Colonic mucosa (tissue), 4 donors: ENCODE results near the gene KCNC3. TPM values are rescaled to one million over a fixed set of nuclear protein-coding genes. Genes with fewer than 3 reads are reported as not detected.

ENCODE experiments used
- DNase-seq: peaks from one replicate; pipeline ENCODE4 v3.0.0-alpha.2; 2020
- H3K27ac ChIP-seq: fragments of 200-600 bp; one replicate; pipeline ENCODE4 v1.8.0; 2021
- H3K27me3 ChIP-seq: fragments of 200-600 bp; one replicate; pipeline ENCODE4 v1.8.0; 2021
- H3K36me3 ChIP-seq: fragments of 200-600 bp; one replicate; pipeline ENCODE4 v1.8.0; 2021
- H3K4me1 ChIP-seq: fragments of 200-600 bp; one replicate; pipeline ENCODE4 v1.8.0; 2021; ENCODE audit warnings: mild to moderate bottlenecking
- H3K4me3 ChIP-seq: fragments of 200-600 bp; one replicate; pipeline ENCODE4 v1.8.0; 2021
- H3K9ac ChIP-seq, 2 donors: one replicate each; pipeline ENCODE4 v1.7.0; 2013; ENCODE audit warnings: control low read depth in 2 of 2, low read depth in 2 of 2, low read length in 2 of 2
- H3K9me3 ChIP-seq: fragments of 200-600 bp; one replicate; pipeline ENCODE4 v1.8.0; 2021
- intact Hi-C: fragments of 100-400 bp; cut with DNase I; formaldehyde crosslinking; loops from one replicate; pipeline ENCODE4 v1.14.1; 2022
- total RNA-seq, 2 donors: library from RNA; stranded (reverse); fragmentation: NEBNext Ultra II Directional in 1 of 2; extraction: Animal tissue kit (Norgen Biotek cat#: 25700) in 1 of 2; gene quantifications; one replicate each; pipeline ENCODE4 v1.2.1, GENCODE V29; 2021
- TF ChIP-seq, protein P1 (sequence below): fragments of 200-600 bp; IDR thresholded peaks from one replicate; pipeline ENCODE4 v1.8.0; 2022; ENCODE audit warnings: antibody characterized with exemption, mild to moderate bottlenecking
- donor health status: healthy.
- donor health status: DM: no; HTN: no; CAD: no.
- donor health status: DM: no; HTN: no; CAD: no.

The KCNC3 gene
- total RNA-seq, 2 donors from 2014 or later, result 0.61 to 1.0 TPM

DNA sequence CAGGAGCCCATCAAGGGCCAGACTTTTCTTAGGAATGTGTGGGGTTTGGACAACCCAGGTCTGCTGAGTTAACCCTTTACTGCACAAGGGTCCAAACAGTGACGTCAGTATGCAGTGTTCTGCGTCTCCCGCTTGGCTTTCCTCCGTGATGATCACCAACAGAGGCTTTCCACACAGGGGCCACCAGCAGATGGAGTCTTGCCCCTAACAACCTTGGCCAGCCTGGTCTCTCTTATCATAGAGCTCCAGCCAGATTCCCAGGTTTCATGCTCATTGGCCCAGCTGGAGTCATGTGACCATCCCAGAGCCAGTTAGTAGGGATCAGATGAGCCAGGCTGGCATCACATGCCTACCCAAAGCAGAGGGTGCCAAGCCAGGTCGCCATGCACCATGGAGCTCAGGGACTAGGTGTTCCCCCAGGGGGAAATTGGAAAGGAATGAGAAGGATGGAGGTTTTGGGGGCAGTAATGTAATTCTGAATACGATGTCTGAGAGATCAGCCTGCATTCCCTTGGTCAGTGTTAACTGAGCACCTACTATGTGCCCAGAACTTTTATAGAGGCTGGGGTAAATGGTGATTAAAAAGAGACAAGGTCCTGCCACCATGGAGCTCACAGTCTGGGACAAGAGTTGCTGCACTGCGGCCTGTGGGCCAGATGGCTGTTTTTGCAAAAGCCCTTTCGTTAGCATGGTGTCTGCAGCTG is 64.5 kb downstream of the KCNC3 start:
- Histone ChIP-seq H3K4me3 (no peak overlapping the region), H3K4me1 (no peaks in the 10 kb centered on the region), H3K9me3 (no peaks in the 10 kb centered on the region), H3K36me3 (peaks cover 5% of the 10 kb centered on the region), H3K27me3 (no peaks in the 10 kb centered on the region), H3K27ac (no peak overlapping the region), H3K9ac (no peak overlapping the region)
- intact Hi-C loops, result no loop called here
- TF ChIP-seq, protein P1, sequence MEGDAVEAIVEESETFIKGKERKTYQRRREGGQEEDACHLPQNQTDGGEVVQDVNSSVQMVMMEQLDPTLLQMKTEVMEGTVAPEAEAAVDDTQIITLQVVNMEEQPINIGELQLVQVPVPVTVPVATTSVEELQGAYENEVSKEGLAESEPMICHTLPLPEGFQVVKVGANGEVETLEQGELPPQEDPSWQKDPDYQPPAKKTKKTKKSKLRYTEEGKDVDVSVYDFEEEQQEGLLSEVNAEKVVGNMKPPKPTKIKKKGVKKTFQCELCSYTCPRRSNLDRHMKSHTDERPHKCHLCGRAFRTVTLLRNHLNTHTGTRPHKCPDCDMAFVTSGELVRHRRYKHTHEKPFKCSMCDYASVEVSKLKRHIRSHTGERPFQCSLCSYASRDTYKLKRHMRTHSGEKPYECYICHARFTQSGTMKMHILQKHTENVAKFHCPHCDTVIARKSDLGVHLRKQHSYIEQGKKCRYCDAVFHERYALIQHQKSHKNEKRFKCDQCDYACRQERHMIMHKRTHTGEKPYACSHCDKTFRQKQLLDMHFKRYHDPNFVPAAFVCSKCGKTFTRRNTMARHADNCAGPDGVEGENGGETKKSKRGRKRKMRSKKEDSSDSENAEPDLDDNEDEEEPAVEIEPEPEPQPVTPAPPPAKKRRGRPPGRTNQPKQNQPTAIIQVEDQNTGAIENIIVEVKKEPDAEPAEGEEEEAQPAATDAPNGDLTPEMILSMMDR, result no peak
- no peak for DNase-seq

DNA sequence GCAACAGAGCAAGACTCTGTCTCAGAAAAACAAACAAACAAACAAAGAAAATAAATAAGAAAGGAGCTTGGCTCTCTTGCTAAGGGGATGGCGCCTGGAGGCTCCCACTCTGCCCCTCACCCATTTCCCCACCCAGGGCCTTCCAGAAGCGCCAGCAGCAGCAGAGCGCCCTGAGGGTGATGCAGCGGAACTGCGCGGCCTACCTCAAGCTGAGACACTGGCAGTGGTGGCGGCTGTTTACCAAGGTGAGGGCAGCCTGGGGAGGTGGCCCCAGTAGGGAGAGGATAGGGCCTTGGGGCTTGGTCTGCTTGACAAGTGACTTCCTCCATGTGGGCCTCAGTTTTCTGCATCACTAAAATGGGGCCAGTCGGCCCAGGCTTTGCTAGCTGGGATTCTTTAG is 66.0 kb downstream of the KCNC3 start:
- intact Hi-C loops, result no loop called here

More for the DNA sequence above, 66.0 kb downstream of the KCNC3 start:
- H3K9ac ChIP-seq, result no peak overlapping the region
- no peaks in the 10 kb centered on the region for H3K27me3 ChIP-seq
- no peak overlapping the region for H3K27ac ChIP-seq
- TF ChIP-seq, protein P1, result no peak
- DNase-seq, result no peak
- H3K9me3 ChIP-seq, result no peaks in the 10 kb centered on the region
- H3K4me1 ChIP-seq, result no peaks in the 10 kb centered on the region
- H3K4me3 ChIP-seq, result no peak overlapping the region
- H3K36me3 ChIP-seq, result peaks cover 5% of the 10 kb centered on the region

Other genes starting within 250 kb of the KCNC3 start
- gene IZUMO2, start 166.1 kb downstream of the KCNC3 start, total RNA-seq, result under 1 TPM in 1 of 2 donors, not detected in 1; 0.49 TPM
- gene MYH14, start 125.8 kb downstream of the KCNC3 start, total RNA-seq, result 100 to 1,000 TPM; 506 to 509 TPM
- gene NAPSA, start 36.3 kb upstream of the KCNC3 start, total RNA-seq, result 1 to 10 TPM; 1.9 to 6.1 TPM
- 10 to 100 TPM; 57.9 to 60.0 TPM for gene NR1H2, start 47.1 kb upstream of the KCNC3 start, total RNA-seq
- gene POLD1, start 55.0 kb upstream of the KCNC3 start, total RNA-seq, result 10 to 100 TPM; 26.2 to 76.3 TPM
- gene SPIB, start 89.6 kb upstream of the KCNC3 start, total RNA-seq, result 10 to 100 TPM; 32.5 to 46.0 TPM
- gene MYBPC2, start 103.5 kb upstream of the KCNC3 start, total RNA-seq, result not detected
- gene EMC10, start 147.1 kb upstream of the KCNC3 start, total RNA-seq, result 100 to 1,000 TPM; 112 to 163 TPM
- gene GARIN5A, start 147.5 kb upstream of the KCNC3 start, total RNA-seq, result 1 to 10 TPM; 2.1 to 4.4 TPM
- gene JOSD2, start 181.8 kb upstream of the KCNC3 start, total RNA-seq, result 10 to 100 TPM; 27.0 to 45.0 TPM
- gene ASPDH, start 184.5 kb upstream of the KCNC3 start, total RNA-seq, result not detected
- 1 to 10 TPM; 1.1 TPM for gene LRRC4B, start 239.1 kb upstream of the KCNC3 start, total RNA-seq